HEK293T (cell line): Measurements from ENCODE around the gene GPR25.

Experiments used
- CTCF ChIA-PET: fragments of 350-600 bp; formaldehyde crosslinking; extraction: SDS; loops from one replicate; lab custom pipeline; 2021; ENCODE audit warnings: antibody characterized with exemption, inconsistent platforms; lab: Yijun Ruan, JAX
- POLR2A ChIA-PET: fragments of 350-600 bp; formaldehyde crosslinking; extraction: SDS; loops from one replicate; lab custom pipeline; 2020; ENCODE audit warnings: antibody characterized with exemption, inconsistent platforms; lab: Yijun Ruan, JAX
- DNase-seq: peaks from one replicate; pipeline ENCODE4 v3.0.0; 2012; ENCODE audit warnings: mixed read lengths; ENCODE audit errors: extremely low spot score
- ARNT ChIP-seq: fragments of 450-650 bp; IDR thresholded peaks from 2 replicates; pipeline ENCODE4 v1.6.1; 2017; ENCODE audit warnings: mild to moderate bottlenecking
- BHLHE40 ChIP-seq: fragments of 450-650 bp; IDR thresholded peaks from 2 replicates; pipeline ENCODE4 v1.6.1; 2016; ENCODE audit warnings: mild to moderate bottlenecking, moderate library complexity, borderline replicate concordance
- CTBP1 ChIP-seq: fragments of 450-650 bp; IDR thresholded peaks from 2 replicates; pipeline ENCODE4 v1.6.1; 2016; ENCODE audit warnings: borderline replicate concordance
- ELF4 ChIP-seq: fragments of 450-650 bp; IDR thresholded peaks from 2 replicates; pipeline ENCODE4 v1.6.1; 2017; ENCODE audit warnings: antibody characterized with exemption
- FOXA1 ChIP-seq: fragments of 450-650 bp; IDR thresholded peaks from 2 replicates; pipeline ENCODE4 v1.6.1; 2016; ENCODE audit warnings: mild to moderate bottlenecking
- FOXK2 ChIP-seq: fragments of 450-650 bp; IDR thresholded peaks from 2 replicates; pipeline ENCODE4 v1.6.1; 2016; ENCODE audit warnings: mild to moderate bottlenecking
- FOXM1 ChIP-seq: fragments of 450-650 bp; IDR thresholded peaks from 2 replicates; pipeline ENCODE4 v1.6.1; 2017; ENCODE audit warnings: mild to moderate bottlenecking, borderline replicate concordance
- HDGF ChIP-seq: fragments of 450-650 bp; IDR thresholded peaks from 2 replicates; pipeline ENCODE4 v1.6.1; 2017; ENCODE audit warnings: antibody characterized with exemption, borderline replicate concordance
- L3MBTL2 ChIP-seq: fragments of 450-650 bp; conservative IDR thresholded peaks from 2 replicates; pipeline ENCODE4 v1.6.1; 2016; ENCODE audit warnings: mild to moderate bottlenecking
- LEF1 ChIP-seq: fragments of 450-650 bp; IDR thresholded peaks from 2 replicates; pipeline ENCODE4 v1.6.1; 2017; ENCODE audit warnings: mild to moderate bottlenecking, borderline replicate concordance
- NFRKB ChIP-seq: fragments of 450-650 bp; IDR thresholded peaks from 2 replicates; pipeline ENCODE4 v1.6.1; 2016; ENCODE audit warnings: mild to moderate bottlenecking, moderate library complexity
- PKNOX1 ChIP-seq: fragments of 450-650 bp; IDR thresholded peaks from 2 replicates; pipeline ENCODE4 v1.6.1; 2016
- SP1 ChIP-seq: fragments of 450-650 bp; IDR thresholded peaks from 2 replicates; pipeline ENCODE4 v1.6.1; 2017
- SUZ12 ChIP-seq: fragments of 450-650 bp; IDR thresholded peaks from 2 replicates; pipeline ENCODE4 v1.6.1; 2016; ENCODE audit warnings: mild to moderate bottlenecking
- TARDBP ChIP-seq: fragments of 450-650 bp; IDR thresholded peaks from 2 replicates; pipeline ENCODE4 v1.6.1; 2016
- ZNF384 ChIP-seq: fragments of 450-650 bp; IDR thresholded peaks from 2 replicates; pipeline ENCODE4 v1.6.1; 2016

The GPR25 gene

GRCh38 chr1:200889571-200889970 lies 16.8 kb downstream of the GPR25 start:
- ChIA-PET POLR2A (no interaction called here), CTCF (no interaction called here)
- TF ChIP-seq PKNOX1 (no peak), TARDBP (no peak), L3MBTL2 (no peak), CTBP1 (no peak), LEF1 (no peak), NFRKB (no peak), SUZ12 (no peak), FOXK2 (no peak), ARNT (no peak)
- DNase-seq = no peak

- no peak for DNase-seq
- ChIA-PET POLR2A (no interaction called here), CTCF (interaction anchor here (0.7 to 1.6 kb wide), 3 partner anchors 9 to 223 kb away, joined by 3 to 7 read pairs (median 6); no protein-coding TSS in a partner anchor)
- no peak for TF ChIP-seq FOXK2
- TF ChIP-seq L3MBTL2 = no peak
- TF ChIP-seq SUZ12 = no peak
- TF ChIP-seq FOXA1 = no peak
- no peak for TF ChIP-seq HDGF
- TF ChIP-seq ARNT = no peak
- TF ChIP-seq BHLHE40 = no peak
- no peak for TF ChIP-seq ELF4
- no peak for TF ChIP-seq SP1
- no peak for TF ChIP-seq ZNF384
- TF ChIP-seq PKNOX1 = no peak
- TF ChIP-seq FOXM1 = no peak
- no peak for TF ChIP-seq CTBP1
- TF ChIP-seq LEF1 = no peak
- TF ChIP-seq TARDBP = no peak
- TF ChIP-seq NFRKB = no peak
Observed at GRCh38 chr1:200890027-200890426, 17.2 kb downstream of the GPR25 start.

- no peak for TF ChIP-seq HDGF
- TF ChIP-seq BHLHE40 = peak; percentile 93
- peak; percentile 93 for TF ChIP-seq FOXM1
- peak; percentile 71 for TF ChIP-seq L3MBTL2
- CTCF ChIA-PET = interaction anchor here (0.6 to 1.6 kb wide), 7 partner anchors 11 to 284 kb away, joined by 3 to 7 read pairs (median 4); no protein-coding TSS in a partner anchor
- DNase-seq = peak; percentile 82
- POLR2A ChIA-PET = interaction anchor here (0.6 to 1.3 kb wide), 5 partner anchors 9 to 130 kb away, joined by 3 to 4 read pairs (median 3); no protein-coding TSS in a partner anchor
Observed at GRCh38 chr1:200890818-200891773, 18.3 kb downstream of the GPR25 start.

- POLR2A ChIA-PET = interaction anchor here (0.9 kb wide), 1 partner anchor 129 kb away, joined by 4 read pairs; no protein-coding TSS in a partner anchor
- DNase-seq = no peak
- no peak for TF ChIP-seq ELF4
- TF ChIP-seq SUZ12 = no peak
- CTCF ChIA-PET = interaction anchor here (1.0 kb wide), 1 partner anchor 151 kb away, joined by 5 read pairs; no protein-coding TSS in a partner anchor
Observed at GRCh38 chr1:200891774-200892157, 19.0 kb downstream of the GPR25 start.

- DNase-seq = no peak
- ChIA-PET POLR2A (no interaction called here), CTCF (no interaction called here)
- TF ChIP-seq ELF4 (no peak), HDGF (no peak), ARNT (no peak)
Observed at GRCh38 chr1:200892546-200892945, 19.8 kb downstream of the GPR25 start.

GRCh38 chr1:200892958-200893357 lies 20.2 kb downstream of the GPR25 start:
- TF ChIP-seq TARDBP (no peak), FOXM1 (no peak), HDGF (no peak), LEF1 (no peak), SP1 (no peak), PKNOX1 (no peak), ARNT (no peak), CTBP1 (no peak), L3MBTL2 (no peak), ZNF384 (no peak), SUZ12 (no peak), FOXA1 (no peak), NFRKB (no peak)
- no peak for DNase-seq
- ChIA-PET POLR2A (no interaction called here), CTCF (no interaction called here)
